Activated CD4-positive, alpha-beta T cell treated with anti-CD3 and anti-CD28 coated beads, Interleukin-2, amount 50 U/mL, for 48 hours (primary cell): ENCODE measurements around the gene VPS50.

Source experiments
- DNase-seq, 2 experiments: peaks; one replicate each; pipeline ENCODE4 v3.0.0-alpha.2; 2020

VPS50 gene

GRCh38 chr7:93231799-93232672 lies at the start of gene VPS50:
Gene VPS50 (plus strand): TSS chr7:93232366. CDS start chr7:93232468, 102 bp downstream.
- peak; percentile 83 to 90 for DNase-seq

GRCh38 chr7:93185303-93186027 lies 46.7 kb upstream of the VPS50 start:
- DNase-seq: peak in 1 of 2 experiments; percentile 9

- DNase-seq: no peak
Observed at GRCh38 chr7:93188870-93189634, 43.1 kb upstream of the VPS50 start.

- DNase-seq: no peak
Observed at GRCh38 chr7:93194386-93194785, 37.8 kb upstream of the VPS50 start.

- no peak for DNase-seq
Observed at GRCh38 chr7:93196336-93196735, 35.8 kb upstream of the VPS50 start.

GRCh38 chr7:93198472-93198871 lies 33.7 kb upstream of the VPS50 start:
- DNase-seq: no peak

- DNase-seq: no peak
Observed at GRCh38 chr7:93202594-93203250, 29.4 kb upstream of the VPS50 start.

- DNase-seq: no peak
Observed at GRCh38 chr7:93203496-93203895, 28.7 kb upstream of the VPS50 start.

- DNase-seq: no peak
Observed at GRCh38 chr7:93205046-93205445, 27.1 kb upstream of the VPS50 start.

- DNase-seq: no peak
Observed at GRCh38 chr7:93211228-93211818, 20.8 kb upstream of the VPS50 start.

- DNase-seq: no peak
Observed at GRCh38 chr7:93212881-93213280, 19.3 kb upstream of the VPS50 start.

- no peak for DNase-seq
Observed at GRCh38 chr7:93218997-93219827, 13.0 kb upstream of the VPS50 start.

GRCh38 chr7:93219868-93220267 lies 12.3 kb upstream of the VPS50 start:
- DNase-seq: no peak

GRCh38 chr7:93226310-93226709 lies 5.9 kb upstream of the VPS50 start, which contains the start of gene HEPACAM2:
Gene HEPACAM2 (minus strand): TSS chr7:93226469.
- no peak for DNase-seq

GRCh38 chr7:93228302-93228701 lies 3.9 kb upstream of the VPS50 start:
- no peak for DNase-seq

- no peak for DNase-seq
Observed at GRCh38 chr7:93231259-93231658, 907 bp upstream of the VPS50 start.

- DNase-seq: no peak
Observed at GRCh38 chr7:93232673-93233018, 480 bp downstream of the VPS50 start.

GRCh38 chr7:93235541-93235940 lies 3.4 kb downstream of the VPS50 start:
- DNase-seq: no peak

- no peak for DNase-seq
Observed at GRCh38 chr7:93238131-93238530, 6.0 kb downstream of the VPS50 start.

GRCh38 chr7:93238748-93239147 lies 6.6 kb downstream of the VPS50 start:
- DNase-seq: no peak

- no peak for DNase-seq
Observed at GRCh38 chr7:93239824-93240223, 7.7 kb downstream of the VPS50 start.
